DMS53 treated with DMSO at 0.1 percent for 48 hours (cell line): Measurements from ENCODE around the gene SS18L1.
"Not testable (repeated sequence)": the region's sequence is repeated elsewhere in the genome, so short reads cannot be mapped to it uniquely, and the experiment has no call there.

Experiments
- DNase-seq: peaks from one replicate; lab custom pipeline; 2025; ENCODE audit not compliant: unreplicated experiment; lab: John Stamatoyannopoulos, UW

Gene SS18L1

GRCh38 chr20:62136283-62137091, 7.1 kb upstream of the SS18L1 start:
- DNase-seq = peak; percentile 38

- no peak for DNase-seq
Observed at GRCh38 chr20:62137092-62137384, 6.5 kb upstream of the SS18L1 start.

GRCh38 chr20:62137478-62138203, 5.9 kb upstream of the SS18L1 start:
- DNase-seq = no peak

GRCh38 chr20:62138204-62138543, 5.4 kb upstream of the SS18L1 start:
- DNase-seq = no peak

- no peak for DNase-seq
Observed at GRCh38 chr20:62138912-62139311, 4.7 kb upstream of the SS18L1 start.

GRCh38 chr20:62139636-62140035, 3.9 kb upstream of the SS18L1 start:
- DNase-seq = no peak

- DNase-seq = no peak
Observed at GRCh38 chr20:62141043-62141396, 2.5 kb upstream of the SS18L1 start.

- no peak for DNase-seq
Observed at GRCh38 chr20:62141397-62142251, 1.9 kb upstream of the SS18L1 start.

- DNase-seq = no peak
Observed at GRCh38 chr20:62142252-62143080, 1.1 kb upstream of the SS18L1 start.

GRCh38 chr20:62143957-62144825, 622 bp downstream of the SS18L1 start:
- no peak for DNase-seq

- no peak for DNase-seq
Observed at GRCh38 chr20:62145688-62146018, 2.1 kb downstream of the SS18L1 start.

- DNase-seq = no peak
Observed at GRCh38 chr20:62146019-62146755, 2.6 kb downstream of the SS18L1 start.

- DNase-seq = no peak
Observed at GRCh38 chr20:62147125-62147524, 3.6 kb downstream of the SS18L1 start.

GRCh38 chr20:62147528-62147927, 4.0 kb downstream of the SS18L1 start:
- DNase-seq = no peak

GRCh38 chr20:62148383-62148782, 4.8 kb downstream of the SS18L1 start:
- not testable (repeated sequence) for DNase-seq

- DNase-seq = no peak
Observed at GRCh38 chr20:62148908-62149314, 5.3 kb downstream of the SS18L1 start.

- DNase-seq = no peak
Observed at GRCh38 chr20:62149532-62150309, 6.2 kb downstream of the SS18L1 start.

GRCh38 chr20:62150310-62150575, 6.7 kb downstream of the SS18L1 start:
- DNase-seq = no peak

GRCh38 chr20:62151225-62151624, 7.7 kb downstream of the SS18L1 start:
- DNase-seq = no peak
